KMS-11 (cell line): Measurements from ENCODE around the gene RNLS.

Experiments used
- H2AFZ ChIP-seq: fragments of 200-600 bp; sonication (generic); 2 replicates; pipeline ENCODE4 v1.6.1; 2016; ENCODE audit warnings: antibody characterized with exemption, mixed run types, low read depth
- H3K27ac ChIP-seq: fragments of 200-600 bp; sonication (generic); 2 replicates; pipeline ENCODE4 v1.6.1; 2016; ENCODE audit warnings: mild to moderate bottlenecking, mixed run types
- H3K27me3 ChIP-seq: fragments of 200-600 bp; sonication (generic); 2 replicates; pipeline ENCODE4 v1.6.1; 2017; ENCODE audit warnings: mild to moderate bottlenecking, low read depth, mixed run types, moderate library complexity; ENCODE audit not compliant: insufficient read depth
- H3K36me3 ChIP-seq: fragments of 200-600 bp; sonication (generic); 2 replicates; pipeline ENCODE4 v1.6.1; 2017; ENCODE audit warnings: mild to moderate bottlenecking, mixed run types; ENCODE audit not compliant: insufficient read depth
- H3K4me1 ChIP-seq: fragments of 200-600 bp; sonication (generic); 2 replicates; pipeline ENCODE4 v1.6.1; 2016; ENCODE audit warnings: mild to moderate bottlenecking, low read depth, mixed run types; ENCODE audit not compliant: poor library complexity, severe bottlenecking
- H3K4me2 ChIP-seq: fragments of 200-600 bp; sonication (generic); 2 replicates; pipeline ENCODE4 v1.7.0; 2016; ENCODE audit warnings: mild to moderate bottlenecking, mixed run types
- H3K4me3 ChIP-seq: fragments of 200-600 bp; sonication (generic); IDR thresholded peaks from 2 replicates; pipeline ENCODE4 v1.6.1; 2017; ENCODE audit warnings: low read depth, low read length, mixed read lengths; ENCODE audit not compliant: insufficient read depth
- H3K79me2 ChIP-seq: fragments of 200-600 bp; sonication (generic); 2 replicates; pipeline ENCODE4 v1.6.1; 2016; ENCODE audit warnings: low read depth, mixed run types; ENCODE audit not compliant: insufficient read depth
- H3K9ac ChIP-seq: fragments of 200-600 bp; sonication (generic); 2 replicates; pipeline ENCODE4 v1.6.1; 2016; ENCODE audit warnings: mild to moderate bottlenecking, mixed run types
- H4K20me1 ChIP-seq: fragments of 200-600 bp; sonication (generic); 2 replicates; pipeline ENCODE4 v1.6.1; 2016; ENCODE audit warnings: mild to moderate bottlenecking, mixed run types; ENCODE audit not compliant: insufficient read depth
- TF ChIP-seq, protein P1 (sequence below): fragments of 200-600 bp; sonication (generic); conservative IDR thresholded peaks from 2 replicates; pipeline ENCODE4 v1.6.1; 2017; ENCODE audit warnings: low read depth, mild to moderate bottlenecking, antibody characterized with exemption, low read length, moderate library complexity, mixed read lengths

The RNLS gene

DNA sequence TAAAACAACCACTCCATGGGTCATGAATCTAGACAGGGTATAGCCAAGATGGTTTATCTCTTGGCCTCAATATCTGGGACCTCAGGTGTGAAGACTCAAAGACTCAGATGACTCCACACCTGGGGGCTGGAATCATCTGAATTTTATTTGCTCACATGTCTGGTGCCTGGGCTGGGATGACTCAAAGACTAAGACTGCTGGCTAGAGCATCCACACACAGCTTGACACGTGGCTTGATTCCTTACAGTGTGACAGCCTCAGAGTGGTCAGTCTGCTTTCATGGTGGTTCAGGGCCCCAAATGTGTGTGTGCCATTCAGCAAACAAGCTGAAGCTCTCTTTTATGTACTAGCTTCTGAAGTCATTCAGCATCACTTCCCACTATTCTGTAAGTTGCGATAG, 333.7 kb downstream of the RNLS start:
- H3K4me3 ChIP-seq: no peak overlapping the region
- no peak overlapping the region for H3K4me2 ChIP-seq
- no peaks in the 10 kb centered on the region for H4K20me1 ChIP-seq
- H3K79me2 ChIP-seq: no peaks in the 10 kb centered on the region
- peaks cover 14% of the 10 kb centered on the region for H3K4me1 ChIP-seq
- H3K27me3 ChIP-seq: no peaks in the 10 kb centered on the region
- H2AFZ ChIP-seq: no peak overlapping the region
- no peaks in the 10 kb centered on the region for H3K36me3 ChIP-seq
- TF ChIP-seq, protein P1, sequence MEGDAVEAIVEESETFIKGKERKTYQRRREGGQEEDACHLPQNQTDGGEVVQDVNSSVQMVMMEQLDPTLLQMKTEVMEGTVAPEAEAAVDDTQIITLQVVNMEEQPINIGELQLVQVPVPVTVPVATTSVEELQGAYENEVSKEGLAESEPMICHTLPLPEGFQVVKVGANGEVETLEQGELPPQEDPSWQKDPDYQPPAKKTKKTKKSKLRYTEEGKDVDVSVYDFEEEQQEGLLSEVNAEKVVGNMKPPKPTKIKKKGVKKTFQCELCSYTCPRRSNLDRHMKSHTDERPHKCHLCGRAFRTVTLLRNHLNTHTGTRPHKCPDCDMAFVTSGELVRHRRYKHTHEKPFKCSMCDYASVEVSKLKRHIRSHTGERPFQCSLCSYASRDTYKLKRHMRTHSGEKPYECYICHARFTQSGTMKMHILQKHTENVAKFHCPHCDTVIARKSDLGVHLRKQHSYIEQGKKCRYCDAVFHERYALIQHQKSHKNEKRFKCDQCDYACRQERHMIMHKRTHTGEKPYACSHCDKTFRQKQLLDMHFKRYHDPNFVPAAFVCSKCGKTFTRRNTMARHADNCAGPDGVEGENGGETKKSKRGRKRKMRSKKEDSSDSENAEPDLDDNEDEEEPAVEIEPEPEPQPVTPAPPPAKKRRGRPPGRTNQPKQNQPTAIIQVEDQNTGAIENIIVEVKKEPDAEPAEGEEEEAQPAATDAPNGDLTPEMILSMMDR: no peak
- no peak overlapping the region for H3K9ac ChIP-seq
- H3K27ac ChIP-seq: no peak overlapping the region

DNA sequence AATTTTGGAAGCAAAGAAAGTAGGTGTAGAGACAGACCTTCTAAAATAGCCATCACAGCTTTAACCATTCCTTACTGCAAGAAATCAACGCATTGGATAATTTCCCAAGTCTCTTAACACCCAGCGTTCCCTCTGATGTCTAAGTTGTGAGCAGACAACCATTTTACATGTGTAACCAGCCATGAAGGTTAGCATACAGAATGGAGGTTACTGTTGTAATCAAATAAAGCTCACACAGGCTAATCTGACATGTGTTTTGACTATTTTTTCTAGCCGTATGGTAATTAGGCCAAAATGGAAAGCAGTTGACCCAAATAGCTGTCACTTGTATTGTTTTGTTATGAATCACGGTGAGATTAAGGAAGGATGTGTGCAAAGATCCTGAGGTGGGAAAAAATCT, 336.4 kb downstream of the RNLS start:
- Histone ChIP-seq H2AFZ (no peak overlapping the region), H3K27ac (no peak overlapping the region), H3K27me3 (no peaks in the 10 kb centered on the region), H3K4me2 (no peak overlapping the region), H3K36me3 (no peaks in the 10 kb centered on the region), H3K79me2 (no peaks in the 10 kb centered on the region), H3K4me3 (no peak overlapping the region), H3K4me1 (peaks cover 24% of the 10 kb centered on the region), H4K20me1 (no peaks in the 10 kb centered on the region), H3K9ac (no peak overlapping the region)
- TF ChIP-seq, protein P1: no peak

DNA sequence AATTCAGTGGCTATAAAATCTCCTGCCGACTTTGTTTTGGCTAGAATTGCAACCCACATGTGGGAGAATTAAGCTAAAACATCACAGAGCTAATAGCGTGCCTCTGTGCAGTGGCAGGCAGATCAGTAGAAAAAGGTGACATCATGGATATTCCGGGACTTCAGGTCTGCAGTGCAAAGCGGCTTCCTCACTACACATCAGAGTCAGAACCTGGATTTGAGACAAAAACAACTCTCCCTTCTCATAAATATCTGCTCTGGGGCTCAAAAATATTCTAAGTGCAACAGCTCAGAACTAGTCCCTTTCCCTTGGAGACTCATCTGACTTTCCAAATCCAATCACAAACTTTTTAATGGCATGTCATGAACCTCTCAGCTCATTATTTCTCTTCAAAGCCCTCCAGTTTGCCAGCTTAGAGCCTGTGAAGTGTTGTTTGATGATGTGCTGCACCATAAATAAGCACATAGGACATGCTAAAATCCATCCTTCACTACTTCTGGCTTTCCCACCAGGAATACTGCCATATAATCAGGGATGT, 337.1 kb downstream of the RNLS start:
- no peaks in the 10 kb centered on the region for H3K27me3 ChIP-seq
- H3K27ac ChIP-seq: no peak overlapping the region
- H3K36me3 ChIP-seq: no peaks in the 10 kb centered on the region
- TF ChIP-seq, protein P1: no peak
- H2AFZ ChIP-seq: no peak overlapping the region
- peaks cover 24% of the 10 kb centered on the region for H3K4me1 ChIP-seq
- no peak overlapping the region for H3K4me2 ChIP-seq
- no peaks in the 10 kb centered on the region for H4K20me1 ChIP-seq
- H3K9ac ChIP-seq: no peak overlapping the region
- no peak overlapping the region for H3K4me3 ChIP-seq
- H3K79me2 ChIP-seq: no peaks in the 10 kb centered on the region

DNA sequence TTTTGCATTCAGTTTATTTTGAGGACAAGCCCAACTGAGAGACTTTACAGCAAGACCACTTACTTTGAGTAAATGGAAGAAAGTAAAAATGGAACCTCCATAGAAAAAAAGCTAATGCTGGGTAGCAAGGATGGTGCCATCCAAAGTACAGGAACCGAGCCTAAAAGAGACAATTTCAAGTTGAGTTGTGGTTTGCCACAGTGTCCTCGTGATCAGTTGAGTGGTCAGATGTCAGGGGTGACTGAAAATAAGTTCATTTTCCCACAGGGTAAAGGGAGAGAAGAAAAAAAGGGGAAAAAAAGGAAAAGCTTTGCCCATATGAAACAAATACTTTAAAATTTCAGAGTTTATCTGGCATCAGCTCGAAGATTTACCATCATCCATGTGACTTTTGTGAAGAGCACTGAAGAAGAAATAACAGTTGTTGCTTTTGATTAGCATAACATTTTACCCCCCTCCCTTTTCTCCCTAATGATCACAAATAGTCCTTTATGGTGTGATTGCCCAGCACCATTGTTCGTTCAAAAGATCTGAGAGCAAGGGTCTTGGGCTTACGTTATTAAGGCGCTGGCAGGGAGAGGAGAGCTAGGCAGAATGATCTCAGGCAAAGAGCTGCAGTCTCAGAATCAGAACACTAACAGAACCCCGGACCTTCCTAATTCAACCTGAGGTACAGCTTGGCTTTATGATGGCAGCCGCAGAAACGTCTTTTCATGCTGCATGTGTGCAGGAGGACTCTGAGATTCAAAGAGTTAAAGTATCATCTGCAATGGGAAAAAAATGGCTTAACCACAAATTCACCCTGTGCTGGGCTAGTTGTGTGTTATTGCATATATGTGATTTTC, 338.1 kb downstream of the RNLS start:
- no peaks in the 10 kb centered on the region for H3K79me2 ChIP-seq
- peak overlapping the region; percentile 24 for H3K4me2 ChIP-seq
- H3K9ac ChIP-seq: no peak overlapping the region
- H2AFZ ChIP-seq: no peak overlapping the region
- H3K27ac ChIP-seq: no peak overlapping the region
- H3K4me1 ChIP-seq: peaks cover 24% of the 10 kb centered on the region
- no peaks in the 10 kb centered on the region for H3K36me3 ChIP-seq
- H3K4me3 ChIP-seq: no peak overlapping the region
- no peaks in the 10 kb centered on the region for H4K20me1 ChIP-seq
- TF ChIP-seq, protein P1: no peak
- no peaks in the 10 kb centered on the region for H3K27me3 ChIP-seq
